ENCODE data around the gene ORMDL3. TPM values are rescaled to one million over a fixed set of nuclear protein-coding genes. Genes with fewer than 3 reads are reported as not detected.
"Not testable (repeated sequence)": the region's sequence is repeated elsewhere in the genome, so short reads cannot be mapped to it uniquely, and the experiment has no call there.

Gene ORMDL3
- total RNA-seq, 1 donor from 2014 or later: 26.6 TPM

- no peak for DNase-seq (ENCODE audit: low read depth, low spot score)
These were observed 23.5 kb upstream of the ORMDL3 start for GRCh38 chr17:39950871-39951348.

- no peak for DNase-seq (ENCODE audit: low read depth, low spot score)
These were observed 21.6 kb upstream of the ORMDL3 start for GRCh38 chr17:39949028-39949427.

- not testable (repeated sequence) for DNase-seq (ENCODE audit: low read depth, low spot score)
These were observed 21.1 kb upstream of the ORMDL3 start for GRCh38 chr17:39948489-39948828.

GRCh38 chr17:39946551-39947330, 19.3 kb upstream of the ORMDL3 start:
- no peak for DNase-seq (ENCODE audit: low read depth, low spot score)

GRCh38 chr17:39944393-39944711, 17.0 kb upstream of the ORMDL3 start:
- DNase-seq (ENCODE audit: low read depth, low spot score): no peak

- no peak for DNase-seq (ENCODE audit: low read depth, low spot score)
These were observed 16.4 kb upstream of the ORMDL3 start for GRCh38 chr17:39943702-39944392.

- no peak for DNase-seq (ENCODE audit: low read depth, low spot score)
These were observed 12.4 kb upstream of the ORMDL3 start for GRCh38 chr17:39939588-39940419.

GRCh38 chr17:39939106-39939505, 11.7 kb upstream of the ORMDL3 start:
- DNase-seq (ENCODE audit: low read depth, low spot score): no peak

GRCh38 chr17:39938140-39938869, 10.9 kb upstream of the ORMDL3 start:
- no peak for DNase-seq (ENCODE audit: low read depth, low spot score)

GRCh38 chr17:39937447-39937846, 10.0 kb upstream of the ORMDL3 start:
- no peak for DNase-seq (ENCODE audit: low read depth, low spot score)

GRCh38 chr17:39935909-39936308, 8.5 kb upstream of the ORMDL3 start:
- no peak for DNase-seq (ENCODE audit: low read depth, low spot score)

- DNase-seq (ENCODE audit: low read depth, low spot score): no peak
These were observed 6.9 kb upstream of the ORMDL3 start for GRCh38 chr17:39934324-39934723.

GRCh38 chr17:39933912-39934311, 6.5 kb upstream of the ORMDL3 start:
- no peak for DNase-seq (ENCODE audit: low read depth, low spot score)

- no peak for DNase-seq (ENCODE audit: low read depth, low spot score)
These were observed 2.4 kb upstream of the ORMDL3 start for GRCh38 chr17:39929646-39930407.

GRCh38 chr17:39928858-39929645, 1.7 kb upstream of the ORMDL3 start:
- peak; percentile 61 for DNase-seq (ENCODE audit: low read depth, low spot score)

- no peak for DNase-seq (ENCODE audit: low read depth, low spot score)
These were observed 792 bp upstream of the ORMDL3 start for GRCh38 chr17:39927929-39928857.

- no peak for DNase-seq (ENCODE audit: low read depth, low spot score)
These were observed 757 bp downstream of the ORMDL3 start for GRCh38 chr17:39926588-39927100.

GRCh38 chr17:39926135-39926587, 1.2 kb downstream of the ORMDL3 start:
- no peak for DNase-seq (ENCODE audit: low read depth, low spot score)

Measured in pulmonary artery endothelial cell (primary cell).